Upper lobe of left lung (tissue), 4 donors: Measurements from ENCODE around the gene MBOAT1.

ENCODE experiments used
- CTCF ChIP-seq, 6 experiments: fragments of 450-650 bp in 4 of 6; fragments of 200-600 bp in 2 of 6; sonication (generic) in 2 of 6; IDR thresholded peaks; one replicate each; pipeline ENCODE4 v1.5.1; 2016 to 2019; ENCODE audit warnings: antibody characterized with exemption in 6 of 6
- POLR2AphosphoS5 ChIP-seq, 2 donors: sonication (generic); formaldehyde crosslinking; IDR thresholded peaks; one replicate each; pipeline ENCODE4 v1.5.1; 2017; ENCODE audit warnings: antibody characterized with exemption in 2 of 2

GRCh38 chr6:20095436-20095835, 116.8 kb downstream of the MBOAT1 start:
- TF ChIP-seq CTCF (IDR thresholded peaks at IDR 0.05) = no peak
- TF ChIP-seq POLR2AphosphoS5 (IDR thresholded peaks at IDR 0.05) = no peak
